ENCODE measurements around the gene DBN1. TPM values are rescaled to one million over a fixed set of nuclear protein-coding genes. Genes with fewer than 3 reads are reported as not detected.
A peak's percentile ranks its signal among the peaks of the same experiment; 100 is the strongest.

Gene DBN1
- total and polyA plus RNA-seq, 3 experiments from 2014 or later: 28.1 to 50.5 (median 47.9) TPM

- peaks cover 12% of the 10 kb centered on the region for H3K4me1 ChIP-seq (ENCODE audit: insufficient read depth, low read length)
- no peak overlapping the region for H3K27ac Mint-ChIP-seq
- no peak overlapping the region for H3K27ac ChIP-seq (ENCODE audit: low read depth, low read length)
These were observed 30.1 kb upstream of the DBN1 start for GRCh38 chr5:177503351-177504085.

GRCh38 chr5:177502886-177503285, 29.5 kb upstream of the DBN1 start:
- H3K9me3 ChIP-seq (ENCODE audit: low read length): no peaks in the 10 kb centered on the region
- ChIA-PET POLR2A (no interaction called here), CTCF (interaction anchor here (1.2 to 12.2 kb wide), 9 partner anchors 10 to 193 kb away, joined by 3 to 116 read pairs (median 20); no protein-coding TSS in a partner anchor)
- Mint-ChIP-seq H3K36me3 (no peaks in the 10 kb centered on the region), H3K9me3 (no peaks in the 10 kb centered on the region), H3K27me3 (peaks cover 0 to under 1% of the 10 kb centered on the region in 2 donors), H3K4me1 (peaks cover 13 to 14% (median 13%) of the 10 kb centered on the region in 3 donors), H3K4me3 (no peak overlapping the region), H3K27ac (no peak overlapping the region)
- no peaks in the 10 kb centered on the region for H3K36me3 ChIP-seq (ENCODE audit: insufficient read depth, low read length)
- H3K4me1 ChIP-seq (ENCODE audit: insufficient read depth, low read length): peaks cover 15% of the 10 kb centered on the region
- DNase-seq: no peak
- H3K27me3 ChIP-seq (ENCODE audit: insufficient read depth, low read length, poor library complexity, severe bottlenecking): no peaks in the 10 kb centered on the region
- no peak overlapping the region for H3K4me3 ChIP-seq (ENCODE audit: low read length)
- H3K27ac ChIP-seq (ENCODE audit: low read depth, low read length): no peak overlapping the region

More at GRCh38 chr5:177503351-177504085, 30.1 kb upstream of the DBN1 start:
- Mint-ChIP-seq H3K36me3 (no peaks in the 10 kb centered on the region), H3K4me1 (peaks cover 7 to 11% (median 10%) of the 10 kb centered on the region in 3 donors), H3K9me3 (no peaks in the 10 kb centered on the region), H3K27me3 (no peaks in the 10 kb centered on the region), H3K4me3 (no peak overlapping the region)
- no peak for DNase-seq
- CTCF ChIA-PET: interaction anchor here (0.6 to 12.2 kb wide), 6 partner anchors 32 to 185 kb away, joined by 3 to 116 read pairs (median 56); no protein-coding TSS in a partner anchor
- H3K27me3 ChIP-seq (ENCODE audit: insufficient read depth, low read length, poor library complexity, severe bottlenecking): no peaks in the 10 kb centered on the region
- no peak overlapping the region for H3K4me3 ChIP-seq (ENCODE audit: low read length)
- H3K36me3 ChIP-seq (ENCODE audit: insufficient read depth, low read length): no peaks in the 10 kb centered on the region
- POLR2A ChIA-PET: no interaction called here
- no peaks in the 10 kb centered on the region for H3K9me3 ChIP-seq (ENCODE audit: low read length)

GRCh38 chr5:177501874-177502678, 28.6 kb upstream of the DBN1 start:
- no peak for DNase-seq
- CTCF ChIA-PET: interaction anchor here (0.7 to 12.2 kb wide), 33 partner anchors 9 to 192 kb away, joined by 3 to 116 read pairs (median 4); partner anchors contain the start of genes GRK6 and MXD3
- Histone ChIP-seq H3K27ac (ENCODE audit: low read depth, low read length) (no peak overlapping the region), H3K4me3 (ENCODE audit: low read length) (no peak overlapping the region), H3K27me3 (ENCODE audit: insufficient read depth, low read length, poor library complexity, severe bottlenecking) (no peaks in the 10 kb centered on the region), H3K4me1 (ENCODE audit: insufficient read depth, low read length) (peaks cover 15% of the 10 kb centered on the region), H3K36me3 (ENCODE audit: insufficient read depth, low read length) (no peaks in the 10 kb centered on the region), H3K9me3 (ENCODE audit: low read length) (no peaks in the 10 kb centered on the region)
- H3K36me3 Mint-ChIP-seq: no peaks in the 10 kb centered on the region
- POLR2A ChIA-PET: interaction anchor here (0.8 to 1.5 kb wide), 3 partner anchors 76 to 113 kb away, joined by 3 to 4 read pairs (median 3); no protein-coding TSS in a partner anchor
- H3K4me1 Mint-ChIP-seq: peaks cover 13 to 18% (median 16%) of the 10 kb centered on the region in 3 donors
- peaks cover 0 to 2% of the 10 kb centered on the region in 2 donors for H3K27me3 Mint-ChIP-seq
- H3K27ac Mint-ChIP-seq: peak overlapping the region in 2 of 8 donors; percentile 2 to 9
- H3K4me3 Mint-ChIP-seq: no peak overlapping the region
- H3K9me3 Mint-ChIP-seq: no peaks in the 10 kb centered on the region

GRCh38 chr5:177500685-177501522, 27.5 kb upstream of the DBN1 start:
- Histone ChIP-seq H3K27ac (ENCODE audit: low read depth, low read length) (no peak overlapping the region), H3K36me3 (ENCODE audit: insufficient read depth, low read length) (no peaks in the 10 kb centered on the region), H3K27me3 (ENCODE audit: insufficient read depth, low read length, poor library complexity, severe bottlenecking) (no peaks in the 10 kb centered on the region), H3K9me3 (ENCODE audit: low read length) (no peaks in the 10 kb centered on the region), H3K4me1 (ENCODE audit: insufficient read depth, low read length) (peaks cover 21% of the 10 kb centered on the region), H3K4me3 (ENCODE audit: low read length) (no peak overlapping the region)
- peak overlapping the region in 3 of 8 donors; percentile 4 to 87 (median 73) for H3K27ac Mint-ChIP-seq
- no peaks in the 10 kb centered on the region for H3K9me3 Mint-ChIP-seq
- POLR2A ChIA-PET: interaction anchor here (0.6 to 1.5 kb wide), 4 partner anchors 75 to 118 kb away, joined by 3 to 4 read pairs (median 3); no protein-coding TSS in a partner anchor
- peaks cover 13 to 25% (median 20%) of the 10 kb centered on the region in 3 donors for H3K4me1 Mint-ChIP-seq
- H3K4me3 Mint-ChIP-seq: peak overlapping the region in 2 of 7 donors; percentile 23 to 34
- CTCF ChIA-PET: interaction anchor here (0.6 to 12.2 kb wide), 37 partner anchors 8 to 191 kb away, joined by 3 to 116 read pairs (median 4); partner anchors contain the start of genes GRK6 and MXD3
- H3K27me3 Mint-ChIP-seq: peaks cover 0 to 2% of the 10 kb centered on the region in 2 donors
- DNase-seq: peak; percentile 71 to 87 (median 80)
- no peaks in the 10 kb centered on the region for H3K36me3 Mint-ChIP-seq

GRCh38 chr5:177499842-177500241, 26.4 kb upstream of the DBN1 start:
- no peaks in the 10 kb centered on the region for H3K9me3 Mint-ChIP-seq
- Histone ChIP-seq H3K9me3 (ENCODE audit: low read length) (no peaks in the 10 kb centered on the region), H3K4me1 (ENCODE audit: insufficient read depth, low read length) (peaks cover 22% of the 10 kb centered on the region), H3K36me3 (ENCODE audit: insufficient read depth, low read length) (no peaks in the 10 kb centered on the region), H3K4me3 (ENCODE audit: low read length) (no peak overlapping the region), H3K27me3 (ENCODE audit: insufficient read depth, low read length, poor library complexity, severe bottlenecking) (no peaks in the 10 kb centered on the region), H3K27ac (ENCODE audit: low read depth, low read length) (no peak overlapping the region)
- POLR2A ChIA-PET: no interaction called here
- peaks cover 0 to 2% of the 10 kb centered on the region in 2 donors for H3K27me3 Mint-ChIP-seq
- peak overlapping the region in 6 of 7 donors; percentile 13 to 87 (median 42) for H3K4me3 Mint-ChIP-seq
- no peaks in the 10 kb centered on the region for H3K36me3 Mint-ChIP-seq
- no peak for DNase-seq
- peaks cover 13 to 33% (median 21%) of the 10 kb centered on the region in 3 donors for H3K4me1 Mint-ChIP-seq
- peak overlapping the region in 3 of 8 donors; percentile 26 to 96 (median 64) for H3K27ac Mint-ChIP-seq
- CTCF ChIA-PET: interaction anchor here (0.9 to 12.2 kb wide), 10 partner anchors 10 to 190 kb away, joined by 3 to 116 read pairs (median 11); partner anchors contain the start of gene MXD3

- no peaks in the 10 kb centered on the region for H3K9me3 ChIP-seq (ENCODE audit: low read length)
- peak in 1 of 5 donors; percentile 30 for DNase-seq
- Mint-ChIP-seq H3K9me3 (no peaks in the 10 kb centered on the region), H3K4me1 (peaks cover 13 to 41% (median 21%) of the 10 kb centered on the region in 3 donors), H3K36me3 (no peaks in the 10 kb centered on the region), H3K4me3 (peak overlapping the region; percentile 69 to 89 (median 86)), H3K27me3 (peaks cover 0 to 2% of the 10 kb centered on the region in 2 donors), H3K27ac (peak overlapping the region in 7 of 8 donors; percentile 0 to 91 (median 75))
- H3K36me3 ChIP-seq (ENCODE audit: insufficient read depth, low read length): no peaks in the 10 kb centered on the region
- H3K4me1 ChIP-seq (ENCODE audit: insufficient read depth, low read length): peaks cover 22% of the 10 kb centered on the region
- ChIA-PET CTCF (interaction anchor here (0.8 to 12.2 kb wide), 12 partner anchors 18 to 190 kb away, joined by 3 to 116 read pairs (median 4); partner anchors contain the start of genes DDX41 and LMAN2), POLR2A (interaction anchor here (1.0 to 1.8 kb wide), 5 partner anchors 26 to 109 kb away, joined by 4 to 15 read pairs (median 5); no protein-coding TSS in a partner anchor)
- H3K4me3 ChIP-seq (ENCODE audit: low read length): peak overlapping the region; percentile 81
- no peaks in the 10 kb centered on the region for H3K27me3 ChIP-seq (ENCODE audit: insufficient read depth, low read length, poor library complexity, severe bottlenecking)
- H3K27ac ChIP-seq (ENCODE audit: low read depth, low read length): peak overlapping the region; percentile 51
These were observed 24.8 kb upstream of the DBN1 start for GRCh38 chr5:177498013-177498787.

All from CD8-positive, alpha-beta memory T cell (primary cell).